Measurements from ENCODE around the gene SCAMP4. TPM values are rescaled to one million over a fixed set of nuclear protein-coding genes. Genes with fewer than 3 reads are reported as not detected.
"Not testable (repeated sequence)": the region's sequence is repeated elsewhere in the genome, so short reads cannot be mapped to it uniquely, and the experiment has no call there.

Gene SCAMP4
- total and polyA plus RNA-seq, 2 experiments from 2014 or later: 69.3 to 89.8 TPM

DNA sequence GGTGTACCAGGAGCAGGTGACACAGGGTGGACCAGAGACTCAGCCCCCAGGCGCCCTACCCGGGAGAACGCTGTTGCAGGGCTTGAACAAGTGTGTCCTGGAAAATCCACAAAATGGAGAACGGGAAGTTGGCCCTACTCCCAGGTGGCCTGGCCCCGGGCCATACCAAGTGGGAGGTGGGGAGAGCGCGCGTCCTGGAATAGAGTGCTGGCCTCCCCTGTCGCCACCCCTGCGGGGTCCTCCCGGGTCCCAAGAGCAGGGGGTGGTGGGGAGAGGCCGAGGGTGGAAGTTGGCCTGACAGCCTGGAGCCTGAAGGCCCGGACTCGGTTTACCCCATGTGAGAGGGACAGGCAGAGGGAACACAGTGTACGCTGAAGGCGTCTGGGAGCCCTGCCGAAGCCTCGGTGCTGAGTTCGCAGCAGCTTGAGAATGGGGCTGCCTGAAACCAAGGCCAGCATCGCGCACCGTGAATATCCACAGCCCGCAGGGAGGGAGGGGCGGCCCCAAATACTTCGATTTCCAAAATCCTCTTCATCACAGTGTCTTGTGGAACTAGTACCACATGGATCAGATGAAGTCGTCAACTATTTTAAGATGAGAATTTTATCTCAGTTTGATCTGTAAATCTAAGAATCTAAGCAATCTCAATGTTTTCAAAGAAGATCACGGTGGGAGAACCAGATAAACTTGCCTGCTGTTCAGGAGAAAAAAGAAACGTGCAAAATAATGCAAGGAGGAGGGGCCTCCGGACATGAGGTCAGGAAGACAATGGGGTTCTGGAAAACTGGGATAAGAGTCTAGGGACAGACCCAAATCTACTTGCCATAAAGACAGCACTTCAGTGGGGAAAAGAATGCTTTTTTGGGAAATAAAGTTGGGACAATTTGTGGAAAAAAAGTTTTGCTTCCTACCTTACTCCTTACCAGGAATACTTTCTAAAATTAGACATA is 31.4 kb upstream of the SCAMP4 start:
- H3K4me3 ChIP-seq: no peak overlapping the region
- TF ChIP-seq EZH2 (IDR thresholded peaks at IDR 0.05; ENCODE audit: borderline replicate concordance): no peak
- no peak for TF ChIP-seq CTCF (IDR thresholded peaks at IDR 0.05; ENCODE audit: poor library complexity)
- TF ChIP-seq EZH2phosphoT487 (IDR thresholded peaks at IDR 0.05; ENCODE audit: low read depth, severe bottlenecking, unreplicated experiment): no peak
- H3K9me3 ChIP-seq (ENCODE audit: low read depth): no peaks in the 10 kb centered on the region
- no peak overlapping the region for H2AFZ ChIP-seq
- WGBS (ENCODE audit: low lambda C conversion rate, missing lambda C conversion rate): 83% methylated on average over 29 of the region's 29 CpGs
- H3K79me2 ChIP-seq: peaks cover 62% of the 10 kb centered on the region
- no peaks in the 10 kb centered on the region for H3K9me2 ChIP-seq (replicated peaks; ENCODE audit: insufficient read depth)
- H3K4me2 ChIP-seq: peak overlapping the region; percentile 97
- no peaks in the 10 kb centered on the region for H3K36me3 ChIP-seq (replicated peaks; ENCODE audit: insufficient read depth, low read depth)
- no peak for DNase-seq (ENCODE audit: low spot score)
- H3K4me1 ChIP-seq (ENCODE audit: insufficient read depth): peaks cover 27% of the 10 kb centered on the region
- no peak overlapping the region for H3K27ac ChIP-seq
- no peaks in the 10 kb centered on the region for H3K27me3 ChIP-seq
- H4K20me1 ChIP-seq (ENCODE audit: insufficient read depth, poor library complexity, severe bottlenecking): peaks cover 22% of the 10 kb centered on the region

DNA sequence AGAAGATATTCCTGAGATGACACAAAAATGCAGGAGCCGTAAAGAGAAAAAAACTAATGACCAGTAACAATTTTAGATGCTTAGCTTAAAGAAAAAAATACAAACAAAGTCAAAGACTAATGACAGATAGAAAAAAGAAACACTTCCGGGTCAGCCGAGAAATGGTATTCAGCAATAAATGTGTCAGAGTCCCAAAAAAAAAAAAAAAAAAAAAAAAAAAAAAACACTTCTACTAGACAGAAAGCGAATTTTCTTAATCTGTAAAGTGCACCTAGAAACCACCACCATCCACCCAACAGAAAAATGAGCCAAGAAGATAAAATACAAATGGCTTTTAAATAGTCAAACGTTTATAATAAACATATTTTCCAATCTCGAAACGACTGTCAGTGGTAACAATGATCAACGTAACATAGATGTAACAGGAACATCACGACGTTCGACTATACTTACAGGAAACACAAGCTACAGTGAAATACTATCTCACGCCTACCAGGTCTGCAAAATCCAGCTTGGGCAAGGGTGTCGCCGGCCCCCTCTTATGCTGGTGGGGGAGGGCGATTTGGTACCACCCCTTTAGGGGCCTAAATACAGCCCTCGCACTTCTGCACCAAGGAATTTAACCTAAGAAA is 30.5 kb upstream of the SCAMP4 start:
- Histone ChIP-seq H4K20me1 (ENCODE audit: insufficient read depth, poor library complexity, severe bottlenecking) (peaks cover 22% of the 10 kb centered on the region), H3K36me3 (replicated peaks; ENCODE audit: insufficient read depth, low read depth) (no peaks in the 10 kb centered on the region), H2AFZ (no peak overlapping the region), H3K9me2 (replicated peaks; ENCODE audit: insufficient read depth) (no peaks in the 10 kb centered on the region), H3K4me2 (peak overlapping the region; percentile 97), H3K79me2 (peaks cover 59% of the 10 kb centered on the region), H3K27me3 (no peaks in the 10 kb centered on the region), H3K9me3 (ENCODE audit: low read depth) (no peaks in the 10 kb centered on the region), H3K4me1 (ENCODE audit: insufficient read depth) (peaks cover 27% of the 10 kb centered on the region), H3K4me3 (peak overlapping the region; percentile 86), H3K27ac (peak overlapping the region; percentile 97)
- no peak for DNase-seq (ENCODE audit: low spot score)
- whole genome bisulfite sequencing (ENCODE audit: low lambda C conversion rate, missing lambda C conversion rate): 37% methylated on average over 16 of the region's 16 CpGs
- TF ChIP-seq EZH2phosphoT487 (IDR thresholded peaks at IDR 0.05; ENCODE audit: low read depth, severe bottlenecking, unreplicated experiment) (no peak), CTCF (IDR thresholded peaks at IDR 0.05; ENCODE audit: poor library complexity) (no peak), EZH2 (IDR thresholded peaks at IDR 0.05; ENCODE audit: borderline replicate concordance) (no peak)

GRCh38 chr19:1875265-1875645 is 29.9 kb upstream of the SCAMP4 start:
- DNase-seq (ENCODE audit: low spot score); H2AFZ ChIP-seq; H3K36me3 ChIP-seq (replicated peaks; ENCODE audit: insufficient read depth, low read depth); H3K27me3 ChIP-seq; H3K9me2 ChIP-seq (replicated peaks; ENCODE audit: insufficient read depth); H3K9me3 ChIP-seq (ENCODE audit: low read depth): not testable (repeated sequence)
- whole genome bisulfite sequencing (ENCODE audit: low lambda C conversion rate, missing lambda C conversion rate): 2% methylated on average over 11 of the region's 11 CpGs
- peaks cover 27% of the 10 kb centered on the region for H3K4me1 ChIP-seq (ENCODE audit: insufficient read depth)
- H4K20me1 ChIP-seq (ENCODE audit: insufficient read depth, poor library complexity, severe bottlenecking): peaks cover 22% of the 10 kb centered on the region
- H3K79me2 ChIP-seq: peaks cover 59% of the 10 kb centered on the region
- H3K4me2 ChIP-seq: peak overlapping the region; percentile 97
- H3K27ac ChIP-seq: peak overlapping the region; percentile 97
- H3K4me3 ChIP-seq: peak overlapping the region; percentile 86

All from hepatocyte (in vitro differentiated cells).